HG03565 (cell line): ENCODE results near the gene MBD1.
"Not testable (repeated sequence)": the region's sequence is repeated elsewhere in the genome, so short reads cannot be mapped to it uniquely, and the experiment has no call there.

Experiments
- ATAC-seq: cut with Tn5 transposase; IDR thresholded peaks from one replicate; pipeline ENCODE4 v1.9.1; 2021; ENCODE audit warnings: mild to moderate bottlenecking, moderate library complexity; ENCODE audit not compliant: unreplicated experiment

The MBD1 gene

GRCh38 chr18:50281295-50281971, at the start of gene MBD1:
Gene MBD1 (minus strand): TSS chr18:50281523. CDS start chr18:50279992, 1,531 bp downstream.
- ATAC-seq: peak; percentile 85

- no peak for ATAC-seq
Observed at GRCh38 chr18:50330176-50330575, 48.9 kb upstream of the MBD1 start.

DNA sequence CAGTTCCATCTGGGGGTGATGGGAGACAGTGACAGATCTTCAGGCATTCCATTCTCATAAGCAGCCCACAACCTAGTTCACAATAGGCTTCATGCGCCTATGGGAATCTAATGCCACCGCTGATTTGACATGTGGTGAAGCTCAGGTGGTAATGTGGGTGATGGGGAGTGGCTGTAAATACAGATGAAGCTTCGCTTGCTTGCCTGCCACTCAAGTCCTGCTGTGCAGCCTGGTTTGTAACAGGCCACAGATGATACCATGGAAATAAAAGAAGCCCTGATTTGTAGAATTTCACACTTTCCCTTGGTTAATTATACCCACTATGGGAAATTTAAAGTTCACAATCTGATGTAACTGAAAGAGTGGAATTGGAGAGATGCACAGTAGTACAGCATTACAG, 46.7 kb upstream of the MBD1 start:
- no peak for ATAC-seq

GRCh38 chr18:50320719-50321118, 39.4 kb upstream of the MBD1 start:
- ATAC-seq: peak; percentile 68

- peak; percentile 71 for ATAC-seq
Observed at GRCh38 chr18:50315100-50315871, 34.0 kb upstream of the MBD1 start.

DNA sequence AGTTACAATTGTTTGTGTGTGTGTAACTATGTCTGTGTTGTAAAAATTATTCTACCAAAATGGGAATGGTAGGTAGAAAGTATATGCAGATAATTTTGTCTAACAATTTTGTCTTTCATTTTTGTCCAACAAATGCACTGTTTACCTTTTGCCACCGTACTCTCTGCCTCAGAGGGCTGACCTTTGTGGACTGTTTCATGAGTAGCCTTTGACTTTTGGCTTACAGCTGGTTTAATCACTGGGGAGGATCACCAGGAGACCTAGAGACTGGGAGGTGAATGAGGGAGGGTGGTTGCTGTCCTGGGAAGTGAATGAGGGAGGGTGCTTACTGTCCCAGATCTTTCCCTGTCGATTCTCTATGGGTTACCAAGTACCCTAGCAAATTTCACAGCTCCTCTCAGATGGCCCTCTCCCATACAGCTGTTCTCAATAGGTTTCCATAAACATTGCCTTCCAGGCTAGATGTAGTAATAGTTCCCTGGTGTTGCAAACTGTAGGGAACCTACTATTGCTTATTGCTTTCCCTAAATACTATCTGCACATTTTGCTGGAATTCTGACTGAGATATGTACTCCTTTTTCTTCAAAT, 32.6 kb upstream of the MBD1 start:
- ATAC-seq: no peak

GRCh38 chr18:50313031-50313607, 31.8 kb upstream of the MBD1 start:
- no peak for ATAC-seq

- ATAC-seq: peak; percentile 50
Observed at GRCh38 chr18:50312296-50313030, 31.1 kb upstream of the MBD1 start.

- ATAC-seq: no peak
Observed at GRCh38 chr18:50311650-50312049, 30.3 kb upstream of the MBD1 start.

DNA sequence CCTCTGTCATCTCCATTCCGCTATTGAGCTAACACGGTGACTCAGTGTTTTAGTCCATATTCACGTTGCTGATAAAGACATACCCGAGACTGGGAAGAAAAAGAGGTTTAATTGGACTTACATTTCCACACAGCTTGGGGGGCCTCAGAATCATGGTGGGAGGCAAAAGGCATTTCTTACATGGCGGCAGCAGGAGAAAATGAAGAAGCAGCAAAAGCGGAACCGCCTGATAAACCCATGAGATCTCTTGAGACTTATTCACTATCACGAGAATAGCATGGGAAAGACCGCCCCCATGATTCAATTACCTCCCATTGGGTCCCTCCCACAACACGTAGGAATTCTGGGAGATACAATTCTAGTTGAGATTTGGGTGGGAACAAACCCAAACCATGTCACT, 28.8 kb upstream of the MBD1 start:
- no peak for ATAC-seq

DNA sequence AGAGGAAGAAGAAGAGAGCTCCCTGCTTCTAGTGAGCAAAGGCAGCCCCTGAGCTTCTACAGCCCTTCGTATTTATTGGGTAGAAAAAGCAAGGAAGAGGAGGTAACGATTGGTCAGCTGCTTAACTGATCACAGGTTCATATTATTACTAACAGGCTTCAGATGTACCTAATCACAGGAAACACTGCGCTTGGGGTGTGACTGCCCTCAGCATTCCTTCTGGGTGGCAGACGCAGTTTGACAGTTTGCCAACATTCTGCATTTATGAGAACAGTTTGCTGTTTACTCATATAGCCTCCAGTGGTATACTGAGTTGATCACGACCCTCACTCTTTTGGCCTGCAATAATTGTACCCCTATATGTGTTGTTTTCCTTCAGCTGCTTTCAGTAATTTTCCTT, 27.5 kb upstream of the MBD1 start:
- not testable (repeated sequence) for ATAC-seq

- ATAC-seq: peak; percentile 82
Observed at GRCh38 chr18:50307738-50308470, 26.6 kb upstream of the MBD1 start.

GRCh38 chr18:50307400-50307737, 26.0 kb upstream of the MBD1 start:
- ATAC-seq: no peak

GRCh38 chr18:50306944-50307343, 25.6 kb upstream of the MBD1 start:
- no peak for ATAC-seq

DNA sequence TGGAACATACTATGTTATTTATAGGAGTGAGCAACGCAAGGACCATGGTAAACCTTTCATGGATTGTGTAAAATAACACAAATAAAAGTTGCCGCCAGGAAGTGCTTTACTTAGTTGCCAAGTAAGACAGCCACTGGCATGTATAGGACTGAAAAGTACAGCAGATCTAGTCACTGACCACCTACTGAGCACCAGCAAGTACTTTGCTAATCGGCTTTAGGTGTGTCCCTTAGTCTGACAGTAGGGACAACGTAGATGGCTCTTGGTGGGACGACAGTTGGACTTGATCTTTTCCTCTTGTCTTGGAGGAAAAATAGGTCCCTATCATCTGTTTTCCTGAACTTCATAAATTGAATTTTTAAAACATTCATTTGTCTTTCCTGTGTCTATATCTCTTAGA, 19.8 kb upstream of the MBD1 start:
- ATAC-seq: no peak

DNA sequence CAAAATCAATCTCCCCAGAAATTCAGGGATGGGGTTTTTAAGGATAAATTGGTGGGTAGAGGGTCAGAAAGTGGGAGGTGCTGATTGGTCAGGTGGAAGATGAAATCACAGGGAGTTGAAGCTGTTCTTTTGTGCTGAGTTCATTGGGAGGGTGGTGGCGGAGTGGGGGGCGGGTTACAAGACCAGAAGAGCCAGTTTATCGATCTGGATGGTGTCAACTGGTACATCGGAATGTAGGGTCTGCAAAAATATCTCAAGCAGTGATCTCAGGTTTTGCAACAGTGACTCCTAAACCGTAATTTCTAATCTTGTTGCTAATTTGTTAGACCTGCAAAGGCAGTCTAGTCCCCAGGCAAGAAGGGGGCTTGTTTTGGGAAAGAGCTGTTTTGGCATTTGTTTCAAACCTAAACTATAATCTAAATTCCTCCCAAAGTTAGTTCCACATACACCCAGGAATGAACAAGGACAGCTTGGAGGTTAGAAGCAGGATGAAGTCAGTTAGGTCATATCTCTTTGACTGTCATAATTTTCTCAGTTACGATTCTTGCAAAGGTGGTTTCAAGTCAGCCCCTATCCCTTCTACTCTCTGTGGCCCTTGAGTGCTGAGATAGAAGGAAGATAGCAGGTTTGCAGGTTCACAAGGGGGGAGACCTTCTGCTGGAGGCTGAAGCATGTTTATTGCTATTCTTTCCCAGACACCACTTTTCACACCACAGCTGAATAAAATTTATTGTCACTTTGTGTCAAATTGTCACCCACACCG, 18.5 kb upstream of the MBD1 start:
- no peak for ATAC-seq

DNA sequence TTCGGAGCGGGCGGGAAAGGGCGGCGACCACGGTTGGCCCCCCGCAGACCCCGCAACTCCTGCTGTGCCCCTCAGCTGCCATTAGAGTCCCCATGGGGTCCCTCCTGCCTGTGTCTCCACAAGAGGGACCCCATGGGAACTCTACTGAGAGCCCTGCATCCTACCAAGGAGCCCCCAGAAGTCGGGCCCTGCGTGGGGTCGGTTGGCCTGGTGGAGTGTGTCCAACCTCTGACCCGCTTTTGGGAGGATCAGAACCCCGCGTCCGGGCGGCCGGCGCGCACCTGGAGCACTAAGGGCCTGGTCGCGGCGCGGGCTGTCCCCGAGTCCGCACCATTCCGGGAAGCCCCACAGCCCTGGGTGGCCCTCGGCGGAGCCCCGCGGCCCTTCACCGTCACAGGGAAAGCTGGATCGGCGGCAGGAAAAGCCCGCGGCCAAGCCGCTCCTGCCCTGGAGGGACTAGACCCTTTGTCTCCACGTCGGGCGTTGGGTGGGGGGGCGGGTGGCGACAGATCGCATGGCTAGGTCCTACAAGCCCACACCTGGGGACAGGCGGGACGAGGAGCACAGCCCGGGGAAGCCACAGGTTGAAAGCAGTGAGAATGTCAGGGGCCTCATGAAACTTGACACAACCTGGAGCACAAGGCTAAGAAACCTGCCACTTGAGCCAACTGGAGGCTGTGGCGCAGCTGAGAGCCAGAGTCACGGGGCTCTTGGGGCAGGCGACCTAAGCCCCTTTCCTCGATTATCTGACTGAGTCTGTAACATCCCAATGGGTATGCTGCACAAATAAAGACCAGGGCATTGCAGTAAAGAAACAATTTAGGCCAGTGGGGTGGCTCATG, 17.3 kb upstream of the MBD1 start:
- ATAC-seq: no peak

GRCh38 chr18:50297621-50298442, 16.5 kb upstream of the MBD1 start:
- ATAC-seq: peak; percentile 99
